LNCAP (cell line): ENCODE data around the gene HAGHL.
A peak's percentile ranks its signal among the peaks of the same experiment; 100 is the strongest.

Experiments used
- TF ChIP-seq, protein P1 (sequence below): fragments of 450-650 bp; IDR thresholded peaks from 2 replicates; pipeline ENCODE4 v1.5.1; 2017; ENCODE audit warnings: mild to moderate bottlenecking

The HAGHL gene

DNA sequence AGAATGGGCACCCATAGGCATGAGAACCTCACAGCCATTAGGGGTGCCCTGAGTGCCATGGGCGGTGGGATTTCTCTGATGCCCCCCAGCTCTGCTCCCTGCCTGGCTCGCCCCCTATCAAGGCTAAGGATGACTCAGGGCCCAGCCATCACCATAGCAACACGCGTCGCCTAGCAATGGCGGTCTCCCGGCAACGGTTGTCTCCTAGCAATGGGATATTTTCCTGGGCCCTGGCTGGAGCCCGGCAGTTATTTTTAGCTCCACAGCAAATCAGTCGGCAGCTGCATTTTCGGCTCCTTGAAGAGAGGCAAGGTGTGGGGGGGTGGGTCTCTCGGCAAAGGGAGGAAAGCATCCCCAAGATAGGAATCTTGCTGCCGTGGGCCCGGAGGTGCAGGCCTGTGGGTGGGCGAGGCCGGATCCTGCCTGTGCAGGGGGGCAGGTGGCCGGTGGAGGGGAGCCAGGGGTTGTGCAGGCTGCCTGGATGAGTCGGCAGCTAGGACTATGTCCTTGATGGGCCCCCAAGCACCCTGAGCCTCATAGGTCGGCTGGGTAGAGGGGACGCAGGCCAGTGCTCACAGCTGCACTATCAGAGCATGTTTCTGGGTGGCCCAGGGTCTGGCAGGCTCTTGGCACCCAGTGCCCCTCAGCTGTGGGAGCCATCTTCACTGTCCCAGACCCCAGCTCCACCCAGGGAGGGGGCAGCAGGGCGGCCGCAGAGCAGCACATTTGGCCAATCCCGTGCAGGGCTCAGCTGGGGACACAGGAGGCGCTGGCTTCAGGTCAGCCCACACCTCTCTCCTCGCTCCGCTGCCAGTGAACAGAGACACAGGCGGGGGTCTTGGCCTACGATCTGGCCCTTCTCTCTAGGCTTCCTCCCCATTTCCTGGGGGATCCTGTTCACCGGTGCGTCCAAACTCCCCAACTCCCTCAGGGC, 17.1 kb upstream of the HAGHL start:
- TF ChIP-seq, protein P1, sequence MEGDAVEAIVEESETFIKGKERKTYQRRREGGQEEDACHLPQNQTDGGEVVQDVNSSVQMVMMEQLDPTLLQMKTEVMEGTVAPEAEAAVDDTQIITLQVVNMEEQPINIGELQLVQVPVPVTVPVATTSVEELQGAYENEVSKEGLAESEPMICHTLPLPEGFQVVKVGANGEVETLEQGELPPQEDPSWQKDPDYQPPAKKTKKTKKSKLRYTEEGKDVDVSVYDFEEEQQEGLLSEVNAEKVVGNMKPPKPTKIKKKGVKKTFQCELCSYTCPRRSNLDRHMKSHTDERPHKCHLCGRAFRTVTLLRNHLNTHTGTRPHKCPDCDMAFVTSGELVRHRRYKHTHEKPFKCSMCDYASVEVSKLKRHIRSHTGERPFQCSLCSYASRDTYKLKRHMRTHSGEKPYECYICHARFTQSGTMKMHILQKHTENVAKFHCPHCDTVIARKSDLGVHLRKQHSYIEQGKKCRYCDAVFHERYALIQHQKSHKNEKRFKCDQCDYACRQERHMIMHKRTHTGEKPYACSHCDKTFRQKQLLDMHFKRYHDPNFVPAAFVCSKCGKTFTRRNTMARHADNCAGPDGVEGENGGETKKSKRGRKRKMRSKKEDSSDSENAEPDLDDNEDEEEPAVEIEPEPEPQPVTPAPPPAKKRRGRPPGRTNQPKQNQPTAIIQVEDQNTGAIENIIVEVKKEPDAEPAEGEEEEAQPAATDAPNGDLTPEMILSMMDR = no peak

DNA sequence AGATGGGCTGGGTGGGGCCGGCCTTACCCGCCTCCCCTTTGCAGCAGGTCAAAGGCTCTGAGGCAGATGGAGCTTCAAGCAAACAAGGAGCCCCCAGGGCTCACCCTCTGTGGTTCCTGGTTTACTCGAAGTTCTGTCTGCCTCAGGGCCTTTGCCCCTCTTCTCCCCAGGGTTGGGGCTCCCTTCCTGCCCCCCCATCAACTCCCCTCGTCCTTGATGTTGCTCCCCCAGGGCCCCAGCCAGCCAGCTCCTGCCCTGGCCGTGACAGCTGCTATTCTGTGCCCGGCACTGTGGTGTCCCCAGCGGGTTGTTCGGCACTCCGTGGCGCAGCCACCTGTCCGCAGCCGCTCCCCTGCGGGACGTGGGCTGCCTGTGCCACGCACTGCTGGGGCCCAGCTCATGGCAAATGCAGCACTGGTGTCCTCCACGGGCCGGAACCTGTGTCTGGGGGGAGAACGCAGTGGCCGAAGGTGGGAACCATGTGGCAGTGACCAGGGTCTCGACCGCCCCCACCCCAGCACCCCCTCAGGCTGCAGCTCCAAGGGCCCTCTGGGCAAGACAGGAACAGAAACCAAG, 16.3 kb upstream of the HAGHL start:
- TF ChIP-seq, protein P1 = no peak

DNA sequence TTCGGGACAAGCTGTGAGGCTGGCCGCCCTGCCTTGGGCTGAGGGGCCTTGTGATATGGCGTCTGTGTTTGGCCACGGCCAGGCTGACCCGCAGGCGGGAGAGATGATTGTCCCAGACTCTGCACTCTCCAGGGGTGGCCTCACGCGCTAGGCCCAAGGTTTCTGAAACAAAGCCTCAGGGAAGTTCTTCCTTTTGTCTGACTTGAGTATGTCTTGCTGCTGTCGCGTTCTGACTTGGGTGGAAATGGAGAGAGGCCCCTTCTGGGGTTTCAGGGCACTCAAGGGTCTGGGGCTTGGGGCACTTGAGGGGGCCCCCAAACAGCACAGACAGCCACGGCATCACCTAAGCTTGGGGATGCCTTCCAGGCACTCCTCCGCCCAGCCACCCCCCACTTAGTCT, 15.8 kb upstream of the HAGHL start:
- TF ChIP-seq, protein P1 = no peak

DNA sequence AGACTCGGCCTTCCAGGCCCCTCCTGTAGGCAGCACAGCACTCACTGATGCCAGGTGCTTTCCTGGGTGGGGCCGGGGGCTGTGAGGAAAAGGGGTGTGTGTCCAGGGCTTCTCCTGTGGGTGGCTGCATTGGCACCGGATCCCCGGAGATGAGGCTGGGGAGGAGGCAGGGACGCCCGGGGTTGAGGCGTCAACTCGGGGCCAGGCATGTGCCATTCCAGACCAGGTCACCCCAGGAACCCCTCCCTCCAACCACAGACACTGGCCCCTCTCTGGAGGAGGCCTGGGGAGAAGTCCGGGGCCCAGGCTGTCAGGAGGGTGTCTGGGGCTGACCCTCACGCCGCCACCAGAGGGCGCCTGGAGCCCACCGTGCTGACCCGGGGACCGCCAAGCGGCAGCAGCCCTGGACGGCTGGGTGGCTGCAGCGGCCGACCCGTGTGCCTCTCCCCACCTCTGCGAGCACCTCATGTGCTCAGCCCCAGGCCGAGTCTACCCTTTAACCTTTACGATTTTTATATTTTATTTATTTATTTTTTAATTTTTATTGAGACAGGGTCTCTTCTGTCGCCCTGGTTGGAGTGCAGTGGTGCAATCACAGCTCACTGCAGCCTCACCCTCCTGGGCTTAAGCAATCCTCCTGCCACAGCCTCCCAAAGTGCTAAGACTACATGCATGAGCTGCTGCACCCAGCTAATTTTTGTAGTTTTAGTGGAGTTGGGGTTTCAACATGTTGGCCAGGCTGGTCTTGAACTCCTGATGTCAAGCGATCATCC, 15.2 kb upstream of the HAGHL start:
- TF ChIP-seq, protein P1 = peak; percentile 87

DNA sequence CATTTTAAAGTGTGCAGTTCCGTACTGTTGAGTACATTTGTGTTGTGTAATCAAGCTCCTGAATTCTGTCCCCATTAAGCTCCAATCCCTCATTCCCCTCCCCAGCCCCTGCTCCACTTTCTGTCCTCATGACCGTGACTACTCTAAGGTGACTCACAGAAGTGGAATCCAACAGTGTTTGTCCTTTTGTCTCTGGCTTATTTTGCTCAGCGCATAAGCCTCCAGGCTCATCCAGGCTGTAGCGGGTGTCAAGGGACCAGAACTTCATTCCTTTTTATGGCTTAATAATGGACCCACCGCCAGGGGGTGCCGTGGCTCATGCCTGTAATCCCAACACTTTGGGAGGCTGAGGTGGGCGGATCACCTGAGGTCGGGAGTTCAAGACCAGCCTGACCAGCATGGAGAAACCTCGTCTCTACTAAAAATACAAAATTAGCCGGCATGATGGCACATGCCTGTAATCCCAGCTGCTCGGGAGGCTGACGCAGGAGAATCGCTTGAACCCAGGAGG, 14.1 kb upstream of the HAGHL start:
- TF ChIP-seq, protein P1 = peak; percentile 42

DNA sequence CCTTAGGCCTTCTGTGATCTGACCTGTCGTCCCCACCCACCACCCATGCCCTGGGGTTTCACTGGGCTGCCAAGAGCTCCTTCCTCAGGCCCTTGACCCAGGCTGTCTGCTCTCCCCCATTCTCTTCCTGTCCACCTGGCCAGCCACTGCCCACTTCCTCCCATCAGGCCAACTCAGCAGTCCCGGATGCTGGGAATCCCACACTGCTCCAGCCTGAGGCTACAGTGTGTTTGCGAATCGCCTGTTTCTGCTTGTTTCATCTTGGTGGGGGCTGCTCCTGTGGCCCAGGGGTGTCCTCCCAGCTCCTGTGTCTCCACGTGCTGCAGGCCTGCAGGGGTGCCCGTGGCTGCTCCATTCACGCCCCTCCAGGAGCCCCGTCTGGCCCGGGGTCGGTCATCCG, 12.8 kb upstream of the HAGHL start:
- TF ChIP-seq, protein P1 = no peak
